ENCODE results near the gene HSPA1L.
"Not testable (repeated sequence)": the region's sequence is repeated elsewhere in the genome, so short reads cannot be mapped to it uniquely, and the experiment has no call there.

Gene HSPA1L
- long read RNA-seq, donor 1, partial matches to known transcripts, result 1,365 of 1,410 reads
- long read RNA-seq, donor 1, other reads (novel, unspliced or antisense), result 45 of 1,410 reads
- long read RNA-seq, donor 2, result 0 reads
- long read RNA-seq, donor 3, result 0 reads
- long read RNA-seq, donor 4, partial matches to known transcripts, result 483 of 823 reads
- long read RNA-seq, donor 4, other reads (novel, unspliced or antisense), result 340 of 823 reads
- long read RNA-seq, donor 5, result 0 reads
- long read RNA-seq, donor 6, result 0 reads
- long read RNA-seq, donor 7, partial matches to known transcripts, result 155 of 156 reads
- long read RNA-seq, donor 7, other reads (novel, unspliced or antisense), result 0 of 156 reads
- long read RNA-seq, donor 8, result 0 reads

DNA sequence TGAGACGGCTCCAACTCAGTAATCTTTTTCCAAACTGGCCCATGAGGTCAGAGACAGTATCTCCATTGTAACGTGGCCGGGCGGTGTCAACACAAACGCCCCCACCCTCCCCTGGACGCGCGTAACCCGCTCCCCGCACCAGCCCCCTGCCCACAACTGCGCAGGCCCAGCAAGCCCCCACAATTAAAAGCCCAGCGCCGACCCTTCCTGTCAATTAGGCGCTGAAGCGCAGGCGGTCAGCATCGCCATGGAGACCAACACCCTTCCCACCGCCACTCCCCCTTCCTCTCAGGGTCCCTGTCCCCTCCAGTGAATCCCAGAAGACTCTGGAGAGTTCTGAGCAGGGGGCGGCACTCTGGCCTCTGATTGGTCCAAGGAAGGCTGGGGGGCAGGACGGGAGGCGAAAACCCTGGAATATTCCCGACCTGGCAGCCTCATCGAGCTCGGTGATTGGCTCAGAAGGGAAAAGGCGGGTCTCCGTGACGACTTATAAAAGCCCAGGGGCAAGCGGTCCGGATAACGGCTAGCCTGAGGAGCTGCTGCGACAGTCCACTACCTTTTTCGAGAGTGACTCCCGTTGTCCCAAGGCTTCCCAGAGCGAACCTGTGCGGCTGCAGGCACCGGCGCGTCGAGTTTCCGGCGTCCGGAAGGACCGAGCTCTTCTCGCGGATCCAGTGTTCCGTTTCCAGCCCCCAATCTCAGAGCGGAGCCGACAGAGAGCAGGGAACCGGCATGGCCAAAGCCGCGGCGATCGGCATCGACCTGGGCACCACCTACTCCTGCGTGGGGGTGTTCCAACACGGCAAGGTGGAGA is at the start of gene HSPA1L, which contains the start of gene HSPA1A:
TSS of gene HSPA1L (minus strand) at position 259 of the 814 bp plus-strand sequence. CDS start 3,311 bp downstream, outside the sequence.
TSS of gene HSPA1A (plus strand) at position 519 of the 814 bp plus-strand sequence. CDS start at position 733, 214 bp downstream.
- peak; percentile 93 for DNase-seq

DNA sequence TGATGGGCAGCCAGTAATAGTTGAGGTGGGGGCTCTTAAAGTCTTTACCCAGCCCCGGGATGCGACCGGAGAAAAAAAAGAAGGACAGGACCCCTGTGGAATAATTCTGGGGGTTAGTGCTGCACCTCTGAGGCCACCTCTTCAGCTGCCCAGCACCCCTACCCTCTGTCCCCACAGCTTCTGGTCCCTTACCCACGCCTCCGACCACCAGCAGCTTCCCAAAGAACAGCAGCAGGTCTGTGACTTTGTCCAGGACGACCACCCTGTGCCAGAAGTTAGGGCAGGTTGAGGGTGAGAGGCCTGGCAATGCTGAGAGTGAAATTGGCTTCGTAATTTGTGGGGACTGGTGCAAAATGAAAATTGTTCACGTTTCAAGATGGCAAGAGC is 49.7 kb upstream of the HSPA1L start:
- no peak for DNase-seq

DNA sequence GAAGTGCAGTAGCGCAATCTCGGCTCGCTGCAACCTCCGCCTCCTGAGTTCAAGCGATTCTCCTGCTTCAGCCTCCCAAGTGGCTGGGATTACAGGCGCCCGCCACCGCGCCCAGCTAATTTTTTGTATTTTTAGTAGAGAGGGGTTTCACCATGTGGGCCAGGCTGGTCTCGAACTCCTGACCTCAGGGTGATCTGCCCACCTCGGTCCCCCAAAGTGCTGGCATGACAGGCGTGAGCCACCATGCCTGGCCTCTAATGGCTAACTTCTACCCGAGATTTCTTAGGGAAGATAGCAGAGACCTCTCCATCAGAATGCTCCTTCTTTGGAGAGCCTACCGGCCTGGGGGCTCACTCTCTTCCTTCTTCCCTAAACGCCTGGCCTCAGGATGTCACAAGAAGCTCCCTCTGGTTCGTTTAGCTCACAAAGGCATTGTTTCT is 49.1 kb upstream of the HSPA1L start:
- DNase-seq, result not testable (repeated sequence)

DNA sequence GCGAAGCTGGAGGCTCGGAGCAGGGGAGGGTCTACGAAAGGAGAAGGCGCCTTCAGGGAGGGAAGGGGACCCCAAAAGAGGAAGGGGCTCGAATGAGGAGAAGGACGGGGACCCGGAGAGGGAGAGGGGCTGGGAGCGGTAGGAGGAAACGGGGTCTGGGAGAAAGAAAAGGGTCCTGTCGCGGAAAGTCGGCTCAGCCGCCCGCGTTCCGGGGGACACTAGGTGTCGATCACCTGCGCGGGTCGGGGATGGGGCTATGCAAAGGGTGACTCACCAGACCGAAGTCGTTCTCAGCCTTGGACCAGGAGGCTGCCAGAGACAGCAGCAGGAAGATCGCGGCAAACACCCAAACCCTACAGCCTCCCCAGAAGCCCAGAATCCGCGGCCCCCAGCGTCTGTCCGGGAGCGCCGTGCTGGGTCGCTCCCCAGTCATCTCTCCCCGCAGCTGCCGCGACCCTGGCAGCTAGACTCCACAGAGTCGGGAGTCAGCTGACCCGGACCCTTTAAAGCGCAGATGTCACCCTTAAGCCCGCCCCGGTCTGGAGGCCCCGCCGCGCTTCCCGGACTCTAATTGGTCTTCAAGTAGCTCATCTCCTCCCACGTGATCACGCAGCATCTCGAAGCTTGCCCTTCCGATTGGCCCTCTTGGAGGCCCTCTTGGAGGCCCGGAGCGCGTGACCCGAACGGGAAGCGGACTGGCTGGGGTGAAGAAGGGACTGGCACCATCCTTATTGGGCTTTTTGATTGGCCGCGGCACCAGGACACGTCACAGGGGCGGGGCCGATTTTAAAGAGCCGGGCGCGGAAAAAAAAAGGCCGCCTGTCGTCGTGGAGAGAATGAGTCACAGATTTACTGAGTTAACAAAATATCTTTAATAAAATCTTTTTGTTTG is 47.5 kb upstream of the HSPA1L start, which contains the start of gene NEU1:
TSS of gene NEU1 (minus strand) at position 478 of the 892 bp plus-strand sequence. CDS start at position 433, 45 bp downstream.
- peak; percentile 88 for DNase-seq

DNA sequence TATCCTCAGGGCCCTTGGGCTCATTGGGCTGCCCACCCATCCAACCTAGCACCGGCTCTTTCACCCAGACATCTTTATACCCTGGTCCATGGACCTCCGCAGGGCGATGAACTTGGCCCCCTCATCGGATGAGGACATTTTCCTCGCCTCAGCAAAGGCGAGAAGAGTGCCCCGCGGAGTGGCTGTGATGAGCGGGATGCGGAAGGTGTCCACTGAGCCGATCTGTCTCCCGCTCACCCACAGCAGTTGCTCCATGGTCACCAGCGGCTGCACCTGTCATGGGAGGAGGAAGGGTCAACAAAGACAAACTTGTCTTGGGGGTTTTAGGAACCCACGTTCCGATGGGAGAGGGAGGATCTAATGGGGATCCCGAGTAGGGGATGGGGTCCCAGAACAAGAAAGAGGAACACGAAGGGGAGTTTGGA is 46.8 kb upstream of the HSPA1L start:
- DNase-seq, result no peak

DNA sequence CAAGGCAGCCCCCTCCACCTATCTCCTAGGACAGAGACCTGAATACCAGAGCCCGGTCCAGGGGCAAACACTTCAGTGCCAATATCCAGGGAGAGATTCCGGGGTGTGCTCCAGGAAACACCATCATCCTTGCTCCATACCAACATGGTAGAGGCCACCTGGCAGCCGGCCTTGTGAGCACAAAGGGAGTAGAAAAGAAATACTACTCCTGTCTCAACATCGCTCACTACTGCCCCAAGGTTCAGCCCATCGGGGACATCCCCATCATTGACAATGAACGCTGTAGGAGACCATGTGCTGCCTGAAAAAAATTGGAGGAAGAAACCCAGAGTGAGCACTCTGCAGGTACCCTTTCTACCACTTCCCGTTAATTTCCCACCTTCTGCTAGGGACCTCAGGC is 46.1 kb upstream of the HSPA1L start:
- no peak for DNase-seq

DNA sequence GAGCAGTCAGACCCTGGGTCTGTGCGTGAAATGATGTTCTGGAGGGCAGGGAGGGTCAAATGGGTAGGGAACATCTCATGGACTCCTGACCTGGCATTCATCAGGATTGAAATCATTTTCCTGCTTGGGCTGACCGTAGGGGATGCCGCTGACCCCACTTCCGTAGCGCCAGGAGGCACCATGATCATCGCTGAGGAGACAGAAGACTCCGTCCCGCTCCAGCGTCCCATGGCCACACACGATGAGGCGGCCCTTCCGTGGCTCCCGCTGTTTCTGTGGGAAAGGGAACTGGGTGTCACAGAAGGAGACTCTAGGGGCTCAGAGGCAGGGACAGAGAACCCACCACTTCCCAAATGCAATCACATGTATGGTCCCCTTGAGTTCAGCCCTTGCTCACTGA is 45.3 kb upstream of the HSPA1L start:
- no peak for DNase-seq

DNA sequence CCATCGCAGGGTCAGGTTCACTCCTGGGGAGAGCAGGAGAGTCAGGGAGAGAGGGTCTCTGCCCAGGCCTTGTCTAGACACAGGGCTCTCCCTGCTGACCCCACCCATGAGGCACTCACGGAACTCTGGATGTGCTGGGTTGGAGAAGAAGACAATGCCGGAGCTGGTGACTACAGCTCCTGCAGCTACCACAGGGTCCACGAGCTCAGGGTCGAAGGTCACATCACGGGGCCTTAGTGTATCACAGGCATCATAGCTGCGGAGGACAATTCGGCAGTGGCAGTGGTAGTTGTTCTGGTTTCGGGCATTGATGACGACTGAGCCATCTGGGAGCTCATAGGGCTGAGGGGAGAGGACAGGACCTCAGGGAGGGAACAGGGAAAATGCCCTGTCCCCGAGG is 44.8 kb upstream of the HSPA1L start:
- DNase-seq, result no peak

DNA sequence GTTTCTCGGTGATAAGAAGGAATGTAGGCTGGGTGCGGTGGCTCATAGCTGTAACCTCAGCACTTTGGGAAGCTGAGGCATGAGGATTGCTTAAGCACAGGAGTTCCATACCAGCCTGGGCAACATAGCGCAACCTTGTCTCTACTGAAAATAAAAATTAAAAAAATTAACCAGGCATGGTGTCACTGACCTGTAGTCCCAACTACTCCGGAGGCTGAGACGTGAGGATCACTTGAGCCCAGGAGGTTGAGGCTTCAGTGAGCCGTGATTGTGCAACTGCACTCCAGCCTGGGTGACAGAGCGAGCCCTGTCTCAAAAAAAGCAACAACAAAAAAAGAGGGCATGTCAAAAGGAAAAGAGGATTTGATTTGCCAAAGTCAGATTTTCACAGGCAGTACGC is 43.6 kb upstream of the HSPA1L start:
- no peak for DNase-seq

DNA sequence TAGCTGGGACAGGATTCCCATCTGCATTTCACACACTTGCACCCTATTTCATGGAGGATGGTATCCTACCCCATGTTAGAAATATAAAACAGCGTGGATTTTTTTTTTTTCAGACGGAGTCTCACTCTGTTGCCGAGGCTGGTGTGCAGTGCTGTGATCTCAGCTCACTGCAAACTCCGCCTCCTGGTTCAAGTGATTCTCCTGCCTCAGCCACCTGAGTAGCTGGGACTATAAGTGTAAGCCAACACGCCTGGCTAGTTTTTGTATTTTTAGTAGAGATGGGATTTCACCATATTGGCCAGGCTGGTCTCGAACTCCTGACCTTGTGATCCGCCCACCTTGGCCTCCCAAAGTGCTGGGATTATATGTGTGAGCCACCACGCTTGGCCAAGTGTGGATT is 42.7 kb upstream of the HSPA1L start:
- not testable (repeated sequence) for DNase-seq

DNA sequence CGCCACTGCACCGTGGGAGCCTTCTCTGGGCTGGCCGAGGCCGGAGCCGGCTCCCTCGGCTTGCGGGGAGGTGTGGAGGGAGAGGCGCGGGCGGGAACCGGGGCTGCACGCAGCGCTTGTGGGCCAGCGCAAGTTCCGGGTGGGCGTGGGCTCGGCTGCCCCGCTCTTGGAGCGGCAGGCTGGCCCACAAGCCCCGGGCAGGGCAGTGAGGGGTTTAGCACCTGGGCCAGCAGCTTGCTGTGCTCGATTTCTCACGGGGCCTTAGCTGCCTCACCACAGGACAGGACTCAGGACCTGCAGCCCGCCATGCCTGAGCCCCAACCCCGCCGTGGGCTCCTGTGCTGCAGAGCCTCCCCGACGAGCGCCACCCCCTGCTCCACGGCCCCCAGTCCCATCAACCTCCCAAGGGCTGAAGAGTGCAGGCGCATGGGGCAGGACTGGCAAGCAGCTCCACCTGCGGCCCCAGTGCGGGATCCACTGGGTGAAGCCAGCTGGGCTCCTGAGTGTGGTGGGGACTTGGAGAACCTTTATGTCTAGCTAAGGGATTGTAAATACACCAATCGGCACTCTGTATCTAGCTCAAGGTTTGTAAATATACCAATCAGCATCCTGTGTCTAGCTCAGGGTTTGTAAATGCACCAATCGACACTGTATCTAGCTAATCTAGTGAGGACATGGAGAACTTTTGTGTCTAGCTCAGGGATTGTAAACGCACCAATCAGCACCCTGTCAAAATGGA is 37.1 kb upstream of the HSPA1L start:
- DNase-seq, result not testable (repeated sequence)

DNA sequence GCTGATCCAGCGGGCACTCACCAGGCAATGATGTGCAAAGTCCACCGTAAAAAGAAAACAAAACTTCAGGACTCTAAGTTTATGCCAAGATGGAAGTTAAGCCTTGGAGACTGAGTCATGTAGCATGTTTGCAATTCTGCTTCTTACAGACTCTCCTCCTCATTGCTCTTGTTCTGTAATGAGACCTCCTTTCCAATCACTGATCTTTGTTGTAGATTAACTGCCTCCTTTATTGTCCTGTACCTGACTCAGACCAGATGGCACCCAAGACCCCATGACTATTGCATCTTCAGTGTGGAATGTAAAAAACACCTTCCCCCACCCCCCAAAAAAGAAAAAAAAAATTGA is 36.4 kb upstream of the HSPA1L start:
- no peak for DNase-seq

DNA sequence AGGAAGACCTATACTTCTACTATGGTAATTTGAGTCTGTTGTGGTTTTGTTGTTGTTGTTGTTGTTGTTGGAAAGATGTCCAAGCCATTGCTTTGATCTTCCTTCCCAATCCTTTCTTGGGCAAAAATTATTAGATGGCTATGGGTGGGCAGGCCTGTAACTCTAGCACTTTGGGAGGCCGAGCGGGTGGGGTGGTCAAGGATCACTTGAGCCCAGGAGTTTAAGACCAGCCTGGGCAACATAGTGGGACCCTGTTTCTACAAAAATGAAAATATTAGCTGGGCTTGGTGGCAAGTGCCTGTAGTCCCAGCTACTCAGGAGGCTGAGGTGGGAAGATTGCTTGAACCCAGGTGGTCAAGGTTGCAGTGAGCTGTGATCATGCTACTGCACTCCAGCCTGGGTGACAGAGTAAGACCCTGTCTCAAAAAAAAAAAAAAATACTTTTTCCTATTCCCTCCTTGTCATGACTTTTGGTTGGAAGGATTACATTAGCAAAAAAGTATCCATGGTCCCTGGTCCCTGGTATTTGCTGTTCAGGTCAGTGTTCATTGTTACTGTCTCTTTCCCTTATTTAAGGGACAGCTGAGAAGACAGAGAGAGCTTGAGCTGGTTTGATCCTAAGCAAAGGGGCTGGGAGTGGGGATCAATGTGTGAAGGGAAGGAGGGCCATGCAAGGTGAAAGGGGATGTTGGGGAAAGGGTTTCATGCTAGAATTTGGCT is 35.8 kb upstream of the HSPA1L start:
- no peak for DNase-seq

DNA sequence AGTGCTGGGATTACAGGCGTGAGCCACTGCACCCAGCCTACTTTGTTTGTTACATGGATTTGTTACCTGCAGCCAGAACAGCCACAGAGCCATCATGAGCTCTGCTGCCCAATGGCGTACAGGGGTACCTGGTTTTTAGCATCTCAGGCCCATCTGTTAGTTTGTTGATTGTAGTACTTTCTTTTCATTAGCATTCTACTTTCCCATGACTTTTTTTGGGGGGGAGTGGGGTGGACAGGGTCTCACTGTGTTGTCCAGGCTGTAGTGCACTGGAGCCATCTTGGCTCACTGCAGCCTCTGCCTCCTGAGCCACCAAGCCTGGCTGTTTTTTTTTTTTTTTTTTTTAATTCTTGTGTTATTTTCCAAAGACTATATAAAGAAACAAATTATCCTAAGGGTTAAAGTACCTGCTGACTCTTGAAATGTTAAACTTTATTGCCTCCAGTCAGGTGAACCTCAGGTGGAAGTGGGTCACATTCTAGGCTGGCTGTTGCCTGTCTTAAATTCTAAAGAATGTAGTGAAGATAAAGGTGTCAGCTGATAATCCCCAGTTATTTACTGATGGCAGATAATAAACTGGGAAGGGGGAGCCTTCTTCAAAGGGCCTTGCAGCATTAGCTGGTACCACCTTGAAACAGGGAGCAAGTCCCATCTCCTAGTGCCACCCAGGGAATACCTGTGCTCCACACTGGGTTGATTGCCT is 32.3 kb upstream of the HSPA1L start:
- DNase-seq, result no peak

DNA sequence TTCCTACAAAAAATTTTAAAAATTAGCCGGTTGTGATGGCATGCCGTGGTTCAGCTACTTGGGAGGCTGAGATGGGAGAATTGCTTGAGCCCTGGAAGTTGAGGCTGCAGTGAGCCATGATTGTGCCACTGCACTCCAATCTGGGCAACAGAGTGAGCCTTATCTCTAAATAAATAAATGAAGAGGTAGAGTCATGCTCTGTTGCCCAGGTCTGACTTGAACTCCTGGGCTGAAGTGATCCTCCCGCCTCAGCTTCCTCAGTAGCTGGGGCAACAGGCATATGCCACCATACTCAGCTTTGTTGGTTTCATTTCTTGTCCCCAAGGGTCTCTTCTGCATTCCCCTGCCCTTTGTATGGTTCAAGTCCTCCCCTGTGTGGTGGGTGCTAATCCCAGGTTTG is 29.4 kb upstream of the HSPA1L start:
- no peak for DNase-seq

DNA sequence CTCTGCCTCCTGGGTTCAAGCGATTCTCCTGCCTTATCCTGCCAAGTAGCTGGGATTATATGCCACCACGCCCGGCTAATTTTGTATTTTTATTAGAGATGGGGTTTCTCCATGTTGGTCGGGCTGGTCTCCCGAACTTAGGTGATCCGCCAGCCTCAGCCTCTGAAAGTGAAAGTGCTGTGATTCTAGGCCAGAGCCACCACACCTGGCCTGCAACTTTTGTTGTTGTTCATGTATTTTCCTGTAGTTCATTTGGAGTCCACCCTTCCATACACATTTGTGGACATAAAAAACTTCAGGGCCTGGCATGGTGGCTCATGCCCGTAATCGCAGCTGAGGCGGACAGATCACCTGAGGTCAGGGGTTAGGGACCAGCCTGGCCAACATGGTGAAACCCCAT is 27.0 kb upstream of the HSPA1L start:
- no peak for DNase-seq

DNA sequence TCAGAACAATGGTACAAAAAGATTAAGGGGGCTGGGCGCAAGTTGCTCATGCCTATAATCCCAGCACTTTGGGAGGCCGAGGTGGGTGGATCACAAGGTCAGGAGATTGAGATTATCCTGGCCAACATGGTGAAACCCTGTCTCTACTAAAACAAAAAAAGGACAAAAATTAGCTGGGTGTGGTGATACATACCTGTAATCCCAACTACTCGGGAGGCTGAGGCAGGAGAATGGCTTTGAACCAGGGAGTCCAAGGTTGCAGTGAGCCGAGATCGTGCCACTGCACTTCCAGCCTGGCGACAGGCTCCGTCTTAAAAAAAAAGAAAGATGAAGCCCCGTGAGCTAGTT is 24.7 kb upstream of the HSPA1L start:
- not testable (repeated sequence) for DNase-seq

DNA sequence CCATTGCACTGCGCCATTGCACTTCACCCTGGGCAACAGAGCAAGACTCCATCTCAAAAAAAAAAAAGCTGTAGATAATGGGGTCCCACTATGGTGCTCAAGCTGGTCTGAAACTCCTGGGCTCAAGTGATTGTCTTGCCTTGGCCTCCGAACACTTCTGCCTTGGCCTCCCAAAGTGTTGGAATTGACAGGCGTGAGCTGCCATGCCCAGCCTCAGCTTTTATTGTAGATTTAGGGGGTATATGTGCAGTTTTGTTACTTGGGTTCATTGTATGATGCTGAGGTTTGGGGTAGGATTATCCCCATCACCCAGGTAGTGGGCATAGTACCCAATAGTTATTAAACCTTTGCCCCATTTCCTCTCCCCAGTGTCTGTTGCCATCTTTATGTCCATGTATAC is 23.9 kb upstream of the HSPA1L start:
- DNase-seq, result no peak

DNA sequence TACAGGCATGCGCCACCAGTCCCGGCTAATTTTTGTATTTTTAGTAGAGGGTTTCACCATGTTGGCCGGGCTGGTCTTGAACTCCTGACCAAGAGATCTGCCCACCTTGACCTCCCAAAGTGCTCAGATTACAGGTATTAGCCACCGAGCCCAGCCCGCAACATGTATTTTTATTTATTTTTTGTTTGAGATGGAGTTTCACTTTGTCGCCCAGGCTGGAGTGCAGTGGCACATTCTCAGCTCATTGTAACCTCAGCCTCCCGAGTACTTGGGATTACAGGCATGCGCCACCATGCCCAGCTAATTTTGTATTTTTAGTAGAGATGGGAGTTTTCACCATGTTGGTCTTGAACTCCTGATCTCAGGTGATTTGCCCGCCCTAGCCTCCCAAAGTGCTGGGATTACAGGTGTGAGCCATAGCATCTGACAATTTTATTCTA is 23.1 kb upstream of the HSPA1L start:
- not testable (repeated sequence) for DNase-seq
